Activated naive CD8-positive, alpha-beta T cell (primary cell): ENCODE measurements around the gene FEN1.

Experiments used
- H3K27ac Mint-ChIP-seq: one replicate; pipeline ENCODE4 v1.8.0; 2021; ENCODE audit warnings: mixed read lengths
- H3K27me3 Mint-ChIP-seq: one replicate; pipeline ENCODE4 v1.8.0; 2021; ENCODE audit warnings: mixed read lengths
- H3K36me3 Mint-ChIP-seq: one replicate; pipeline ENCODE4 v1.8.0; 2021; ENCODE audit warnings: mixed read lengths
- H3K4me1 Mint-ChIP-seq: one replicate; pipeline ENCODE4 v1.8.0; 2021; ENCODE audit warnings: low read depth, mixed read lengths
- H3K4me3 Mint-ChIP-seq: one replicate; pipeline ENCODE4 v1.8.0; 2021; ENCODE audit warnings: mild to moderate bottlenecking, mixed read lengths
- H3K9me3 Mint-ChIP-seq: one replicate; pipeline ENCODE4 v1.8.0; 2021; ENCODE audit warnings: low read depth, mixed read lengths

The FEN1 gene, protein sequence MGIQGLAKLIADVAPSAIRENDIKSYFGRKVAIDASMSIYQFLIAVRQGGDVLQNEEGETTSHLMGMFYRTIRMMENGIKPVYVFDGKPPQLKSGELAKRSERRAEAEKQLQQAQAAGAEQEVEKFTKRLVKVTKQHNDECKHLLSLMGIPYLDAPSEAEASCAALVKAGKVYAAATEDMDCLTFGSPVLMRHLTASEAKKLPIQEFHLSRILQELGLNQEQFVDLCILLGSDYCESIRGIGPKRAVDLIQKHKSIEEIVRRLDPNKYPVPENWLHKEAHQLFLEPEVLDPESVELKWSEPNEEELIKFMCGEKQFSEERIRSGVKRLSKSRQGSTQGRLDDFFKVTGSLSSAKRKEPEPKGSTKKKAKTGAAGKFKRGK

GRCh38 chr11:61792310-61793082, at the start of gene FEN1, which contains the start of gene TMEM258:
Gene FEN1 (plus strand): TSS chr11:61792911. CDS start chr11:61795362, 2,451 bp downstream.
Gene TMEM258 (minus strand): TSS chr11:61792599. CDS start chr11:61792558, 41 bp downstream.
- no peaks in the 10 kb centered on the region for H3K27me3 Mint-ChIP-seq
- no peaks in the 10 kb centered on the region for H3K9me3 Mint-ChIP-seq
- H3K4me3 Mint-ChIP-seq = peak within 1 kb of the TSS; percentile 97
- H3K36me3 Mint-ChIP-seq = peaks cover 11% of the 10 kb centered on the region
- H3K27ac Mint-ChIP-seq = peak within 1 kb of the TSS; percentile 100
- H3K4me1 Mint-ChIP-seq = peaks cover 31% of the 10 kb centered on the region

DNA sequence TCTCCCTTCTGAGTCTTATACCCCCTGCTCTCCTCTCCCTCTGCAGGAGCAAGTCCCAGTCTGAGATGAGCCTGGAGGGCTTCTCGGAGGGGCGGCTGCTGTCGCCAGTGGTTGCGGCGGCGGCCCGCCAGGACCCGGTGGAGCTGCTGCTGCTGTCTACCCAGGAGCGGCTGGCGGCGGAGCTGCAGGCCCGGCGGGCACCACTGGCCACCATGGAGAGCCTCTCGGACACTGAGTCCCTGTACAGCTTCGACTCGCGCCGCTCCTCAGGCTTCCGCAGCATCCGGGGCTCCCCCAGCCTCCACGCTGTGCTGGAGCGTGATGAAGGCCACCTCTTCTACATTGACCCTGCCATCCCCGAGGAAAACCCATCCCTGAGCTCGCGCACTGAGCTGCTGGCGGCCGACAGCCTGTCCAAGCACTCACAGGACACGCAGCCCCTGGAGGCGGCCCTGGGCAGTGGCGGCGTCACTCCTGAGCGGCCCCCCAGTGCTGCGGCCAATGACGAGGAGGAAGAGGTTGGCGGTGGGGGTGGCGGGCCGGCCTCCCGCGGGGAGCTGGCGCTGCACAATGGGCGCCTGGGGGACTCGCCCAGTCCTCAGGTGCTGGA, 49.1 kb upstream of the FEN1 start:
- Mint-ChIP-seq H3K9me3 (no peaks in the 10 kb centered on the region), H3K4me1 (no peaks in the 10 kb centered on the region), H3K27me3 (no peaks in the 10 kb centered on the region), H3K27ac (no peak overlapping the region), H3K4me3 (no peak overlapping the region), H3K36me3 (no peaks in the 10 kb centered on the region)

DNA sequence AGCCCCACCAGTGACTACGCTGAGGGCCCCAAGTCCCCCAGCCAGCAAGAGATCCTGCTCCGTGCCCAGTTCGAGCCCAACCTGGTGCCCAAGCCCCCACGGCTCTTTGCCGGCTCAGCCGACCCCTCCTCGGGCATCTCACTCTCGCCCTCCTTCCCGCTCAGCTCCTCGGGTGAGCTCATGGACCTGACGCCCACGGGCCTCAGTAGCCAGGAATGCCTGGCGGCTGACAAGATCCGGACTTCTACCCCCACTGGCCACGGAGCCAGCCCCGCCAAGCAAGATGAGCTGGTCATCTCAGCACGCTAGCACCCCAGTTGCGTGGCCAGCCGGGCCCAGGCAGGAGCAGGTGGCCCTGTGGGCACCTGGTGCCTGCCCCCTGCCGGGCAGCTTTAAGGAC, 48.5 kb upstream of the FEN1 start:
- Mint-ChIP-seq H3K4me3 (no peak overlapping the region), H3K27me3 (peaks cover 1% of the 10 kb centered on the region)

DNA sequence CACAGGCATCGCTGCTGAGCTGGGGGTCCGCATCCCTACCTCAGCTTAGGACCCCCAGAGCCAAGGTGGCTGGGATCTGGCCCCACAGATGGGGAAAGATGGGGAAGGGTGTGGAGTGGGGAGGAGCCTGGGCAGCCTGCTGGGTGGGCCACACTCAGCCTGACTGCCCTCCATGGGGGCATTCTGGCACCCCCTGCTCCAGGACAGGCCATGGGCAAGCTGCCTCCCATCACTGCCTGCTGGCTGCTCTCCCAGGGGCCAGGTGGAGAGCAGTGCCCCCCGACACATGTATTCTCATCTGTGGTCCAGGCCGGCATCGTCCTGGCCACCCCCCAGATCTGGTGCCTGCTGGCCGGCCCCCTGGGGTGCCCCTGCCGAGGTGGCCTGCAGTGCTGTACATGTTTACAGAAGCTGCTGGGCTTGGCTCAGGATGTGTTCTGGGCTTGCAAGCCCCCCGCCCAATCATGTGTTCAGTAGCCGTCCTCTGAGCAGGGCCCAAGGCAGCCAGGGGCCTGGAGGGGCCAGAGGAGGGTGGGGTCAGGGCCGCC, 48.0 kb upstream of the FEN1 start:
- Mint-ChIP-seq H3K36me3 (no peaks in the 10 kb centered on the region), H3K9me3 (no peaks in the 10 kb centered on the region), H3K4me3 (no peak overlapping the region), H3K4me1 (no peaks in the 10 kb centered on the region), H3K27ac (no peak overlapping the region), H3K27me3 (peaks cover 5% of the 10 kb centered on the region)

More for the DNA sequence above, 48.5 kb upstream of the FEN1 start:
- Mint-ChIP-seq H3K4me1 (no peaks in the 10 kb centered on the region), H3K27ac (no peak overlapping the region), H3K36me3 (no peaks in the 10 kb centered on the region), H3K9me3 (no peaks in the 10 kb centered on the region)

DNA sequence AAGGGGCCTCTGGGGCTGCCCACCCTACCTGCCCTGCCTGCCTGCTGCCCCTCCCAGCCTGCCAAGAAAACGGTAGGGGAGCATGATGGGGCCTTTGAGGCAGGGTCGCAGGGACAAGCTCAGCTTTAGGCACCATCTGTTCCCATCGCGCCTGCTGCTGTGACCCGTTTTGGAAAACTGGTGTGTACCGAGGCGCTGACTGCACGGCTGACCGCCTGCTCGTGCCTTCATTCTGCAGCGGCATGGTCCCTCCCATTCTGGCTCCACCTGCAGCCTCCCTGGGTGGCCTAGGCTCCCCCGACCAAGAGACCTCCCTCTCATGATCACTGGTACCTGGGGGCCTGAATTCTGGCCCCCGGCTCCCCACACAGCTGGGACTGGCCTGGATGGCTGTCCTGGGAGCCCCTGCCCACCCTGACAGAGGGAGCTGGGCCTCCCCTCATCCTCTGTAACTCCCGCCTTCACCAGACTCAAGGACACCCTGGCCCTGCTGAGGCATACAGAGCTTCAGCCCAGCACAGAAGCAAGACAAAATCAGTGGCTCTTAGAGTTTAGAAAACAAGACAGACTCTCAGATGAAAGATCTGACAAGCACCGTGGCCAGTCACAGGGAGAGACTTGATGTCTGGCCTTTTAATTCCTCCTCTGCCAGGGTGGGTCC, 46.8 kb upstream of the FEN1 start:
- H3K27me3 Mint-ChIP-seq = peaks cover 7% of the 10 kb centered on the region
- no peaks in the 10 kb centered on the region for H3K9me3 Mint-ChIP-seq
- no peaks in the 10 kb centered on the region for H3K36me3 Mint-ChIP-seq
- H3K27ac Mint-ChIP-seq = no peak overlapping the region
- peaks cover 1% of the 10 kb centered on the region for H3K4me1 Mint-ChIP-seq
- no peak overlapping the region for H3K4me3 Mint-ChIP-seq

DNA sequence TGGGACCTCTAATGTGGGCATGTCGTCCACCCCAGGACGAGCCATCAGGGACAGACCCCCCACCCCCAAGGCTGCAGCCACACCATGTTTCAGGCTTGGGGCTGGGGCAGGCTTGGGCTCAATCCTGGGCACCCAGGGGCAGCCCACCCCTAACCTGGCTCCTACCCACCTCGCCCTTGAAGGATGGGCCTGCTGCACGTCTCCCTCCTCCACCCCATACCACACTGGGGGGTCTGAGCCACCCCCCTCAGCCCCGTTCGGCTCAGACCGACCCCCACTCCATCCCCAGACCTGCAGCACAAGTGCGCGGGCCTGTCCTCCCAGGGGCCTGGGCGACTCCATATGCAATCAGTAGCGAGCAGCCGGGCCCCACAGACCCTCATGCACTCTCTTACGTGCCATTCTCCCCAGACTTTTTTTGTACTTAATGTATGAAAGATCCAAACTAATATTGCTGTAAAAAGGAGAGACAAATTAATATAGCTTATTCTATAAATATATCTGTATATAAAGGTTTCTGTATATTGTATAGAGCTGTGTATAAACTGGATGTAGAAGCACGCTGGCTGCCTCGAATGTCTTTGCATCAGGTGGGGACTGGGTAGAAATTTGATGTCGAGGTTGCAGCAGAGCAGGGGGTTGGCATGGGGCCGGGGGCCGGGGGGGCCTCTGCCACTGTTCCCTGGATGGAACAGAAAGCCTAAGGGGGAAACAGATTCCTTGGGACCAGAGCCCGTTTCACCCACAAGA, 46.1 kb upstream of the FEN1 start:
- no peaks in the 10 kb centered on the region for H3K36me3 Mint-ChIP-seq
- peaks cover 12% of the 10 kb centered on the region for H3K27me3 Mint-ChIP-seq
- H3K9me3 Mint-ChIP-seq = no peaks in the 10 kb centered on the region
- no peak overlapping the region for H3K4me3 Mint-ChIP-seq
- H3K27ac Mint-ChIP-seq = no peak overlapping the region
- peaks cover 6% of the 10 kb centered on the region for H3K4me1 Mint-ChIP-seq

GRCh38 chr11:61747192-61747966, 45.3 kb upstream of the FEN1 start:
- H3K4me1 Mint-ChIP-seq = peaks cover 9% of the 10 kb centered on the region

GRCh38 chr11:61747967-61748285, 44.8 kb upstream of the FEN1 start:
- Mint-ChIP-seq H3K9me3 (no peaks in the 10 kb centered on the region), H3K4me3 (no peak overlapping the region), H3K36me3 (no peaks in the 10 kb centered on the region), H3K27me3 (peaks cover 14% of the 10 kb centered on the region), H3K4me1 (peaks cover 10% of the 10 kb centered on the region), H3K27ac (no peak overlapping the region)

More at GRCh38 chr11:61747192-61747966, 45.3 kb upstream of the FEN1 start:
- Mint-ChIP-seq H3K36me3 (no peaks in the 10 kb centered on the region), H3K4me3 (no peak overlapping the region), H3K27me3 (peaks cover 14% of the 10 kb centered on the region), H3K27ac (no peak overlapping the region), H3K9me3 (no peaks in the 10 kb centered on the region)

- H3K27ac Mint-ChIP-seq = no peak overlapping the region
- H3K36me3 Mint-ChIP-seq = no peaks in the 10 kb centered on the region
- H3K9me3 Mint-ChIP-seq = no peaks in the 10 kb centered on the region
- H3K4me1 Mint-ChIP-seq = peaks cover 14% of the 10 kb centered on the region
- peaks cover 14% of the 10 kb centered on the region for H3K27me3 Mint-ChIP-seq
- no peak overlapping the region for H3K4me3 Mint-ChIP-seq
Observed at GRCh38 chr11:61749591-61750217, 43.0 kb upstream of the FEN1 start.

- H3K4me3 Mint-ChIP-seq = peak overlapping the region; percentile 73
- H3K4me1 Mint-ChIP-seq = peaks cover 14% of the 10 kb centered on the region
- no peak overlapping the region for H3K27ac Mint-ChIP-seq
- peaks cover 14% of the 10 kb centered on the region for H3K27me3 Mint-ChIP-seq
- no peaks in the 10 kb centered on the region for H3K9me3 Mint-ChIP-seq
- no peaks in the 10 kb centered on the region for H3K36me3 Mint-ChIP-seq
Observed at GRCh38 chr11:61750631-61751273, 42.0 kb upstream of the FEN1 start.

GRCh38 chr11:61751384-61751783, 41.3 kb upstream of the FEN1 start:
- Mint-ChIP-seq H3K27ac (no peak overlapping the region), H3K36me3 (no peaks in the 10 kb centered on the region), H3K27me3 (peaks cover 14% of the 10 kb centered on the region), H3K9me3 (no peaks in the 10 kb centered on the region), H3K4me3 (peak overlapping the region; percentile 73), H3K4me1 (peaks cover 17% of the 10 kb centered on the region)

DNA sequence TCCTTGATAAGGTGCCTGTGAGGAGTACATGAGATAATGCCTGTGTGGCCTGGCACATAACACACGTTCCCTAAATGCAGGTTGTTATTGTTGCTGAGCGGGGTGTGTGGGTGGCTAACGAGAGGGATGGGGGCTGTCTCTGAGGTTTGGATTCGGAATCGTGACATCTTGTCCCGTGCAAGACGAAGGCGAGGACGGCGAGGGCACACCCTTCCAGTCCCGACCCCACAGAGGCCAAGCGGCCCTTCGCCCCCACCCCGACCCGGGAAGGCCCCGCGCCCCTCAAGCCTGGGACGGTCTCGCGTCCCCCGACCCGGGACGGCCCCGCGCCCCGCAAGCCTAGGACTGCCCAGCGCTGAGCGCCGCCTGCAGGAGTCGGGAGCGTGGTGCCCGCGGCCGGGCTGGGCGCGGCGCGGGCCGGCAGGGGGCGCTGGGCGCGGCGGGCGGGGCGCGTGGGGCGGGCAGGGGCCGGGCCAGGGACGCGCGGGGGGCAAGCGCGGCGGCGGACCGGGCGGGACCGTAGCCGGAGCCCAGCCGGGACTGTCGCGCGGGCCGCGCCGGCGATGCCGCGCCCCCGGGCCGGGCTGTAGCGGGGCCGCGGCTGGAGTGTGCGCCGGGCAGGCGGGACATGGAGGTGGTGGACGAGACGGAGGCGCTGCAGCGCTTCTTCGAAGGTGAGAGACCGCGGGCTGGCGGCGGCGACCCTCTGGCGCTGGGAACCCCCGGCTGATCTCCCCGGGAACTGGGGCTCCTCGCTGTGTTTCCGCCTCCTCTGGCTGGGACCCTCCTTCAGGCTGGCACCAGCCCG, 40.4 kb upstream of the FEN1 start, which contains the start of gene MYRF:
Gene MYRF (plus strand): TSS at position 520 of the 808 bp plus-strand sequence. CDS start 109 bp downstream, at position 629.
- Mint-ChIP-seq H3K4me3 (peak within 1 kb of the TSS; percentile 75), H3K9me3 (no peaks in the 10 kb centered on the region), H3K4me1 (peaks cover 21% of the 10 kb centered on the region), H3K36me3 (no peaks in the 10 kb centered on the region), H3K27ac (no peak within 1 kb of the TSS), H3K27me3 (peaks cover 14% of the 10 kb centered on the region)
